HepG2 (cell line): ENCODE data around the gene SLC22A31. TPM values are rescaled to one million over a fixed set of nuclear protein-coding genes. Genes with fewer than 3 reads are reported as not detected.

Experiments
- CENPX ChIP-seq: sonication (generic); formaldehyde crosslinking; IDR thresholded peaks from 2 replicates; pipeline ENCODE4 v1.9.0; 2021; ENCODE audit warnings: mild to moderate bottlenecking, missing genetic modification reagents, moderate library complexity
- CTCF ChIP-seq: sonication (generic); formaldehyde crosslinking; IDR thresholded peaks from 2 replicates; pipeline ENCODE4 v1.5.0; 2020; ENCODE audit warnings: mild to moderate bottlenecking, missing genetic modification reagents, moderate library complexity
- DBP ChIP-seq: sonication (generic); formaldehyde crosslinking; IDR thresholded peaks from 2 replicates; pipeline ENCODE4 v1.4.0; 2020; ENCODE audit warnings: missing genetic modification reagents; ENCODE audit errors: not compliant biosample characterization
- FLYWCH1 ChIP-seq: sonication (generic); formaldehyde crosslinking; IDR thresholded peaks from 2 replicates; pipeline ENCODE4 v1.8.1; 2023; ENCODE audit warnings: mild to moderate bottlenecking, missing genetic modification reagents
- FOXA3 ChIP-seq: IDR thresholded peaks from 2 replicates; pipeline ENCODE4 v1.6.1; 2016; ENCODE audit warnings: missing genetic modification reagents, missing compliant biosample characterization
- GABPB1 ChIP-seq: IDR thresholded peaks from 2 replicates; pipeline ENCODE4 v1.6.1; 2016; ENCODE audit warnings: mild to moderate bottlenecking, missing genetic modification reagents, moderate library complexity, missing compliant biosample characterization
- NR2F1 ChIP-seq, 2 experiments: fragments of 450-650 bp in 1 of 2; formaldehyde crosslinking in 1 of 2; IDR thresholded peaks; 2 replicates each; pipeline versions ENCODE4 v1.5.0 to v1.6.1; 2016 to 2020; ENCODE audit warnings: mild to moderate bottlenecking in 1 of 2, missing compliant biosample characterization in 1 of 2, missing genetic modification reagents in 1 of 2, moderate library complexity in 1 of 2
- RNF2 ChIP-seq: fragments of 450-650 bp; conservative IDR thresholded peaks from 2 replicates; pipeline ENCODE4 v1.6.1; 2016; ENCODE audit warnings: low read depth
- SRSF9 ChIP-seq: fragments of 200-400 bp; formaldehyde crosslinking; IDR thresholded peaks from 2 replicates; pipeline ENCODE4 v1.6.1; 2018; ENCODE audit warnings: borderline replicate concordance, mild to moderate bottlenecking, low read depth, low read length; ENCODE audit not compliant: insufficient read depth, poor library complexity, severe bottlenecking
- TAF1 ChIP-seq: sonication (generic); formaldehyde crosslinking; IDR thresholded peaks from 2 replicates; pipeline ENCODE4 v1.4.0; 2020; ENCODE audit warnings: missing genetic modification reagents
- TFDP1 ChIP-seq: IDR thresholded peaks from 2 replicates; pipeline ENCODE4 v1.6.1; 2016; ENCODE audit warnings: missing compliant biosample characterization, missing genetic modification reagents, borderline replicate concordance
- ZBTB20 ChIP-seq: sonication (generic); formaldehyde crosslinking; IDR thresholded peaks from 2 replicates; pipeline ENCODE4 v1.8.1; 2023; ENCODE audit warnings: missing genetic modification reagents, low read depth, mild to moderate bottlenecking, borderline replicate concordance
- ZFP90 ChIP-seq: sonication (generic); formaldehyde crosslinking; IDR thresholded peaks from 2 replicates; pipeline ENCODE4 v1.8.0; 2022; ENCODE audit warnings: missing genetic modification reagents, mild to moderate bottlenecking, inconsistent platforms, borderline replicate concordance
- ZNF142 ChIP-seq: sonication (generic); formaldehyde crosslinking; IDR thresholded peaks from 2 replicates; pipeline ENCODE4 v1.4.0; 2020; ENCODE audit warnings: missing genetic modification reagents
- ZNF580 ChIP-seq: IDR thresholded peaks from 2 replicates; pipeline ENCODE4 v1.6.1; 2016; ENCODE audit warnings: low read depth, borderline replicate concordance
- polyA plus RNA-seq, 8 experiments: library from polyadenylated mRNA; depleted of rRNA in 3 of 8; stranded (reverse) in 7 of 8; unstranded in 1 of 8; fragments of >200 nt; fragmentation: Illumina TruSeq in 4 of 8; extraction: Trizol in 4 of 8; gene quantifications; 2 replicates each; pipeline versions ENCODE4 v1.2.1 to v1.2.3, GENCODE V29; 2011 to 2016; ENCODE audit warnings: low read depth in 4 of 8, missing spikeins in 1 of 8, mixed read lengths in 1 of 8; ENCODE audit not compliant: insufficient read depth in 1 of 8
- total RNA-seq, 5 experiments: library from RNA; depleted of rRNA; stranded (reverse); fragments of >200 nt; fragmentation: Illumina TruSeq; extraction: Trizol; gene quantifications; 2 replicates each; pipeline ENCODE4 v1.2.3, GENCODE V29; 2016; ENCODE audit warnings: low read depth in 1 of 5

The SLC22A31 gene
- total and polyA plus RNA-seq, 2 of the 13 experiments (the other 11 are each of a cell fraction or from before 2014, with no cell fraction given), result 67.3 to 83.3 TPM

- TF ChIP-seq TFDP1 (CRISPR knock-in tag) (peak; percentile 60; the same call in 1 of the 2 replicates), RNF2 (peak; percentile 26; the same call in 1 of the 2 replicates), NR2F1 (CRISPR knock-in tag; IDR thresholded peaks at IDR 0.05) (peak; percentile 92 to 99), ZNF580 (CRISPR knock-in tag) (peak; percentile 90; the same call in 1 of the 2 replicates), ZBTB20 (CRISPR knock-in tag) (0 out of 2 replicates have a peak, but pooled peaks have one; percentile 59), FOXA3 (CRISPR knock-in tag) (peak; percentile 88), SRSF9 (no peak), FLYWCH1 (0 out of 2 replicates have a peak, but pooled peaks have one; percentile 65), ZFP90 (peak; percentile 80), CENPX (CRISPR knock-in tag) (no peak), ZNF142 (CRISPR knock-in tag) (no peak), CTCF (CRISPR knock-in tag) (peak; percentile 41), GABPB1 (CRISPR knock-in tag) (peak; percentile 77), DBP (peak; percentile 37), TAF1 (peak; percentile 65)
These were observed 2.5 kb downstream of the SLC22A31 start (continued) for GRCh38 chr16:89197633-89198416.
